RKO (cell line): ENCODE measurements around the gene NLRP10.

ENCODE experiments used
- DNase-seq: peaks from one replicate; pipeline ENCODE4 v3.0.0-alpha.2; 2016; ENCODE audit warnings: low spot score

The NLRP10 gene

GRCh38 chr11:7973011-7973410 lies 7.8 kb upstream of the NLRP10 start:
- DNase-seq, result no peak

GRCh38 chr11:7971846-7972245 lies 6.6 kb upstream of the NLRP10 start:
- no peak for DNase-seq

GRCh38 chr11:7969756-7970646 lies 4.8 kb upstream of the NLRP10 start:
- DNase-seq, result no peak

- DNase-seq, result no peak
Measured at GRCh38 chr11:7968686-7969085, 3.4 kb upstream of the NLRP10 start.

GRCh38 chr11:7967826-7968225 lies 2.6 kb upstream of the NLRP10 start:
- DNase-seq, result no peak

GRCh38 chr11:7967097-7967496 lies 1.9 kb upstream of the NLRP10 start:
- no peak for DNase-seq

GRCh38 chr11:7964873-7965272 lies 374 bp downstream of the NLRP10 start:
- no peak for DNase-seq

GRCh38 chr11:7964261-7964660 lies 986 bp downstream of the NLRP10 start:
- DNase-seq, result no peak

- no peak for DNase-seq
Measured at GRCh38 chr11:7955191-7955590, 10.1 kb downstream of the NLRP10 start.

- no peak for DNase-seq
Measured at GRCh38 chr11:7949934-7950333, 15.3 kb downstream of the NLRP10 start.

- DNase-seq, result no peak
Measured at GRCh38 chr11:7944123-7944522, 21.1 kb downstream of the NLRP10 start.

GRCh38 chr11:7941608-7942007 lies 23.6 kb downstream of the NLRP10 start, which contains the start of gene OR10A3:
Gene OR10A3, minus strand, starts transcription at chr11:7941708. Its CDS starts 2,188 bp downstream, at chr11:7939520.
- DNase-seq, result no peak

- DNase-seq, result no peak
Measured at GRCh38 chr11:7941146-7941545, 24.1 kb downstream of the NLRP10 start.

- no peak for DNase-seq
Measured at GRCh38 chr11:7936615-7937014, 28.6 kb downstream of the NLRP10 start.

GRCh38 chr11:7931168-7931567 lies 34.1 kb downstream of the NLRP10 start, which contains the start of gene OR10A6:
Gene OR10A6, minus strand, starts transcription at chr11:7931268. Its CDS starts 2,606 bp downstream, at chr11:7928662.
- no peak for DNase-seq

GRCh38 chr11:7927635-7928034 lies 37.6 kb downstream of the NLRP10 start:
- peak; percentile 61 for DNase-seq

- no peak for DNase-seq
Measured at GRCh38 chr11:7924536-7924935, 40.7 kb downstream of the NLRP10 start.

GRCh38 chr11:7918141-7918540 lies 47.1 kb downstream of the NLRP10 start:
- no peak for DNase-seq
